Stimulated activated CD8-positive, alpha-beta memory T cell treated with anti-CD3 and anti-CD28 coated beads, Interleukin-15, amount 100 ng/mL, for 24 hours (primary cell): ENCODE data around the gene CHRM5.
A peak's percentile ranks its signal among the peaks of the same experiment; 100 is the strongest.
"Not testable (repeated sequence)": the region's sequence is repeated elsewhere in the genome, so short reads cannot be mapped to it uniquely, and the experiment has no call there.

Experiments used
- DNase-seq: peaks from one replicate; pipeline ENCODE4 v3.0.0-alpha.2; 2020; ENCODE audit warnings: low read depth

Gene CHRM5

DNA sequence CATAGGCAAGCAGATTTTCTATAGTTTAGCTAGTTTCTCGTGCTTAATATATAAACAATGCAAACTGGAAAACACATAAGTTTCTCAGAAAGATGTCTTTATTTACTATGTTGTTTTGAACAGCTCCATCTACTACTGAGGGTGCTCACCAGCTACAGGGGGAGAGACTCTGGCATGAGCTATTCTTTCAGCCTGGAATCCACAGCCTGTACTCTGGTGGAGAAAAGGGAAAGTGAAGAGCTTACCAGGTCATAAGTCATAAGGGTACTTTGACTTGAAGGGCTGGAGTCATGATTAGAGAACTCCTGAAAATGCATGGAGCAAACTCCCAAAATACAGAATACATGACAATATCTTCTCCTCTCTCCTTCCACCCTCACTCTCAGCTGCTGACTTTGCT is 75.1 kb downstream of the CHRM5 start:
- no peak for DNase-seq

GRCh38 chr15:34043813-34044212 is 75.5 kb downstream of the CHRM5 start:
- DNase-seq: no peak

DNA sequence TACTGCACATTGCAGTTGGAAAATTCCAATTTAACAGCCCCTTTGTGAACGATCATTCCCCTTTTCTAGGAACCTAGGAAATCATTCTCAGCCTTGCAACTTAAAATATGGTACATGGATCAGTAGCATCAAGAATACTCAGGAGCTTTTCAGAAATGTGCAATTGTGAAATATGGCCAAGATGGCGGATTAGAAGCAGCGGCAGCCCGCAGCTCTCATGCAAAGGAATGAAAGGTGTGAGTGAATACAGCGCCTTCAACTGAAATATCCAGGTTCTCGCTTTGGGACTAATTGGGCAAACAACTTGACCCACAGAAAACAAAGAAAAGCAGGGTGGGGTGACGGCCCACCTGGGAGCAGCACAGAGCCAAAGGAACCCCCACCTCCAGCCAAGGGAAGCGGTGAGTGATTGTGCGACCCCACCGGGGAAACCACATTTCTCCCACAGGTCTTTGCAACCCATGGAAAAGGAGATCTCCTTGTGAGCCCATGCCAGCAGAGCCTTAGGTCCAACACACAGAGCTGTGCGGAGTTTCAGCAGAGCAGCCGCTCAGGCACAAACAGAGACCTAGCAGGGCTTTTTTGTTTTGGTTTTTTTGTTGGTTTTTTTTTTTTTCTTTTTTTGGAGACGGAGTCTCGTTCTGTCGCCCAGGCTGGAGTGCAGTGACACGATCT is 78.3 kb downstream of the CHRM5 start:
- DNase-seq: no peak

GRCh38 chr15:34047893-34048775 is 79.8 kb downstream of the CHRM5 start:
- DNase-seq: no peak

DNA sequence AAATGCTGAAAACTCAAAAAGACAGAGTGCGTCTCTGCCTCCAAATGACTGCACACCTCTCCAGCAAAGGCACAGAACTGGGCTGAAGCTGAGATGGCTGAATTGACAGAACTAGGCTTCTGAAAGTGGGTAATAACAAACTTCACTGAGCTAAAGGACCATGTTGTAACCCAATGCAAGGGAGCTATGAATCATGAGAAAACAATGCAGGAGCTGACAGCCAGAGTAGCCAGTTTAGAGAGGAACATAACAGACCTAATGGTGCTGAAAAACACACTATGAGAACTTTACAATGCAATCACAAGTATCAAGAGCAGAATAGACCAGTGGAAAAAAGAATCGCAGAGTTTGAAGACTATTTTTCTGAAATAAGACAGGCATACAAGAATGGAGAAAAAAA is 80.8 kb downstream of the CHRM5 start:
- no peak for DNase-seq

- not testable (repeated sequence) for DNase-seq
Measured at GRCh38 chr15:34050385-34050784, 82.1 kb downstream of the CHRM5 start.

DNA sequence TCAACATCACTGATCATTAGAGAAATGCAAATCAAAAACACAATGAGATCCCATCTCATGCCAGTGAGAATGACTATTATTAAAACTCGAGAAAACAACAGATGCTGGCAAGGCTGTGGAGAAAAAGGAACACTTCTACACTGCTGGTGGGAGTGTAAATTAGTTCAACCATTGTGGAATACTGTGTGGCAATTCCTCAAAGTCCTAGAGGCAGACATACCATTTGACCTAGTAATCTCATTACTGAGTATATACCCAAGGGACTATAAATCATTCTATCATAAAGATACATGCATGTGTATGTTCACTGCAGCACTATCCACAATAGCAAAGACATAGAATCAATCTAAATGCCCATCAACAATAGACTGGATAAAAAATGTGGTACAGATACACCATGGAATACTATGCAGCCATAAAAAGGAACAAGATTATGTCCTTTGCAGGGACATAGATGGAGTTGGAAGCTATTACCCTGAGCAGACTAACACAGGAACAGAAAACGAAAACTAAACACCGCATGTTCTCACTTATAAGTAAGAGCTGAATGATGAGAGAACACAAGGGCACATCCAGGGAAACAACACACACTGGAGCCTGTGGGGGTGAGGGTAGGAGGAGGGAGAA is 85.9 kb downstream of the CHRM5 start:
- DNase-seq: no peak

GRCh38 chr15:34055868-34056595 is 87.7 kb downstream of the CHRM5 start:
- DNase-seq: no peak

DNA sequence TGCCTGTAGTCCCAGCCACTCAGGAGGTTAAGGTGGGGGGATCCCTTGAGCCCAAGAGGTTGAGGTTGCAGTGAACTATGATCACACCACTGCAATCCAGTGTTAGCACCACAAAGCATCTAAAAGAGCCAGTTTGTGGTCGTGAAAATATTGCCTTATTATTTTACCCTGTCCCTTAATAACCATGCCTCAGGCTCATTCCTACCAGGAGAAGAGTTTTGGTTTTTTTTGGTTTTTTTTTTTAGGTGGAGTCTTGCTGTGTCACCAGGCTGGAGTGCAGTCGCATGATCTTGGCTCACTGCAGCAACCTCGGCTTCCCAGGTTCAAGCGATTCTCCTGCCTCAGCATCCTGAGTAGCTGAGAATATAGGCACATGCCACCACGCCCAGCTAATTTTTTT is 88.6 kb downstream of the CHRM5 start:
- DNase-seq: no peak

DNA sequence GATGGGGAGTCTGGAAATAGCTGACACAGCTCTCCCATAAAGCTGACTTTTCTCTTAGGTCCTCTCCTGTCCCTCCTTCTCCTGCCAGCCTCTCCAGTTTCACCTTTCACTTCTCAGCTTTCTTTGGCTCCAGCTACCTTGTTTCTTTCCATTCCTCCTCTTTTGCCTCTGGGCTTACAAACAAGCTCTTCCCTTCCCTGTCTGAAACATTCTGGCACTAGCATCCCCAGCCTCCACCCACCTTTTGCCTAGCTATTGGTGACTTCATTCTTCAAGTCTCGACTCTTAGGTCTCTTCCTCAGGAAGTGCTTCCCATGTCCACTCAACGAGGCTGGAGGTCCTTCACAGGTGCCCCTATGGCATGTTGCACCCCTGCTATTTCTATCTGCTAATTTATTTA is 91.2 kb downstream of the CHRM5 start:
- DNase-seq: no peak

- DNase-seq: no peak
Measured at GRCh38 chr15:34059946-34060345, 91.6 kb downstream of the CHRM5 start.

GRCh38 chr15:34064438-34064837 is 96.1 kb downstream of the CHRM5 start:
- no peak for DNase-seq

- DNase-seq: no peak
Measured at GRCh38 chr15:34065261-34065660, 97.0 kb downstream of the CHRM5 start.

DNA sequence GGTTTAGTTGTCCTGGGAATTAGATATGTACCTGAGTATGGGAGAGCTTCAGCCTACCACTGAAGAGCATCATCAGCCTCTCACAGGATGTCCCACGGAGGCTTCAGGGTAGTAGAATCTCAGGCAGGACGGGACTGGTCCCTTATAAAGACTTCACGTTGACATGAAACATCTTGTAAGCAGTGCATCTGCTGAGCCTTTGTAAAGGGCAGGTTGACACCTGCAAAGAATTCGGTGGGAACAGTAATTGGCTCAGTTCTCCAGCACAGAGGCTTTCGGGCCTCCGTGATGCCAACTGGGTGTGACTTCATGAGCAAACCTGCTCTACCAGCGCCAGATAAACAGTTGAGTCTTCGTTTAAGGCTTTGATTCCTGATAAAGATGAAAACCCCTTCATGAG is 97.6 kb downstream of the CHRM5 start:
- no peak for DNase-seq

- no peak for DNase-seq
Measured at GRCh38 chr15:34070003-34070402, 101.7 kb downstream of the CHRM5 start.

- DNase-seq: no peak
Measured at GRCh38 chr15:34076785-34077184, 108.5 kb downstream of the CHRM5 start.

DNA sequence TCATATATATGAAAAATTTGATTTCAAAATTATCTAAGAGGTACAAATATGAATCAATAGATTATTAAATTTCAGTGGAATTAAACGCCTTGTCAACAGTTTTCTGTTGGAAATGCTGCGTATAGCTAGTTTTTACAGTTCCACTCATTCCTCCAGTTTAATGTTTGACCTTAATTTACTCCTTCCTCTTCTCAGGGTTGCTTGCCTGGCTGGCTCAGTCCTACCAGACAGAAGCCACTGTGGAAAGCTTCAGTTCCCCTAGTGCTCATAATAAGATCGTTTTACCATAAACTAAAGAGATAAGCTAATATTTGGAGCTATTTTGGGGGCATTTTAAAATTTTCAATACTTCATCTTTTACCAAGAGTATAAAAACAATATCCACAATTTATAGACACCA is 110.6 kb downstream of the CHRM5 start:
- DNase-seq: no peak

GRCh38 chr15:34079904-34080303 is 111.6 kb downstream of the CHRM5 start:
- no peak for DNase-seq

DNA sequence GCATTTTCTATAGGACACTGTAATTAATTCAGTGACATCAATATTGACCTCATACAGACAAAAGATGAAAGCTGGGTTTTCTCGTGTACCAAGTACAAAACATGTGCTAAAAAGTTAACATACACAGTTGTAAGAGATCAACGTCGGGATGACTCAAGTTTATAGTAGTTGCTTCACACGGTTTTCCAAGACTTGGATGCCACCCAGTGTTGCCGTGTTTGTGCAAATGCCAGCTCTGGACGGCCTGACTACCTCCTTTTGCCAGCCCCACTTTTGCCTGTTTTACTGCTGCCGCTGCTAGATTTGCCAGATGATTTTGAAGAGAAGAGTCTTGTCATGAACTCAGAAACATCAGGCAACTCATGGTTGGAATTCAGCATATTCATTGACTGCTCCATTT is 115.8 kb downstream of the CHRM5 start:
- no peak for DNase-seq

GRCh38 chr15:34085746-34086145 is 117.4 kb downstream of the CHRM5 start:
- DNase-seq: no peak

DNA sequence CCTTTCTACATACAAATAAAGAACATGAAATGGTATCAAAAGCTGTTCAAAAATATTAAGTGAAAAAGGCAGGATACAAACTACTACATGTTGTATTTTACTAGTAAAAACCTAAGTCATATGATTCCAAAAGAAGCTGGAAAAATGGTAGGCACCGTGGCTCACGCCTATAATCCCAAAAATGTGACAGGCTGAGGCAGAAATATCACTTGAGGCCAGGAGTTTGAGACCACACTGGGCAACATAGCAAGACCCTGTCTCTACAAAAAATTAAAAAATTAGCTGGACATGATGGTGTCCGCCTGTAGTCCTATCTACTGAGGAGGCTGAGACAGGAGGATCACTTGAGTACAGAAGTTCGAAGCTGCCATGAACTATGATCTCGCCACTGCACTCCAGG is 131.6 kb downstream of the CHRM5 start:
- DNase-seq: no peak

DNA sequence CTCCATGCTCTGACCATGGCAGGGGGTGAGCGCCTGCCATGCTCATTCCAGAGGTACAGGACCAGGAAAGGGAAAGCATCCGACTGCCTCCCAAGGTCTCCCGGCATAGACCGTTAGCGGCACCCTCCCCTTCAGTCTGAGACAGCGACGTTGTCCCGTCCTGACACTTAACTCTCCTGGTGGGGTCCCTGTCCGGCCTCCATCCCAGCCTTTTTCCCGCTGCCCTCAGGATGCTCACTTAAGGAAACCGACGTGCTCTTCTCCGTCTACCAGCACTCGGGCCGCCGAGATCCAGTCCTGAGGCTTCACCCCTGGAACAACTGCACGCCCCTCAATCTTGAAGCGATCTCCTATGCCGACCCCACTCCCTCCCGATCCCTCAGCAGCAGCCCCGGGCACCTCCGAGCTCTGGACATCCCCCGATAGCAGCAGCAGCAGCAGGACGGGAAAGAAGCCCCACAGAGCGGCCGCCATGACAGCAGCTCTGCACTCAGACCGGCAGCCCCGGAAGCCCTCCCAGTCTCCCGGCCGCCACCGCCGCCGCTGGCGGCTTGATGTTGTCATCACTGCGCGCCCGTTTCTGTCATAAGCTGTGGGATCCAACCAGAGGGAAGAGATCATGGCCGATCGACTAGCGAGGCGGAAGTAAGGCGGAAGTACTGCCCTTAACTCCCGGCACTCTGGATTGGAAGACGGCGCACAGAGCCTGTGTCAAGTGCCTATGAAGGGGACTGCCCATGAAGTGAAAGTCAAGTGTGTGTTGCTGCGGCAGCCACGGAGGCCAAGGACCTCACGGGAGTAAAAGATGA is 133.3 kb downstream of the CHRM5 start, which contains the start of the genes EMC7 and PGBD4:
TSS of gene EMC7 (minus strand) at position 497 of the 809 bp plus-strand sequence. CDS start at position 474, 23 bp downstream.
TSS of gene PGBD4 (plus strand) at position 718 of the 809 bp plus-strand sequence. CDS start 449 bp downstream, outside the sequence.
- peak; percentile 100 for DNase-seq
